HFFc6 (cell line): Measurements from ENCODE around the gene MFAP1. TPM values are rescaled to one million over a fixed set of nuclear protein-coding genes. Genes with fewer than 3 reads are reported as not detected.
"Not testable (repeated sequence)": the region's sequence is repeated elsewhere in the genome, so short reads cannot be mapped to it uniquely, and the experiment has no call there.

Source experiments
- DNase-seq: peaks from one replicate; pipeline ENCODE4 v3.0.0-alpha.2; 2018
- H3K27ac Mint-ChIP-seq: 2 replicates; pipeline ENCODE4 v1.8.0; 2020; ENCODE audit warnings: mild to moderate bottlenecking, mixed read lengths
- H3K27me3 Mint-ChIP-seq: 2 replicates; pipeline ENCODE4 v1.8.0; 2021; ENCODE audit warnings: mild to moderate bottlenecking, moderate library complexity, mixed read lengths; ENCODE audit not compliant: insufficient read depth
- H3K36me3 Mint-ChIP-seq: 2 replicates; pipeline ENCODE4 v1.8.0; 2021; ENCODE audit warnings: low read depth, mixed read lengths
- H3K4me1 Mint-ChIP-seq: 2 replicates; pipeline ENCODE4 v1.8.0; 2020; ENCODE audit warnings: low read depth, mixed read lengths
- H3K4me3 Mint-ChIP-seq: 2 replicates; pipeline ENCODE4 v1.8.0; 2020; ENCODE audit warnings: mild to moderate bottlenecking, moderate library complexity, mixed read lengths
- H3K9me3 Mint-ChIP-seq: 2 replicates; pipeline ENCODE4 v1.8.0; 2020; ENCODE audit warnings: mild to moderate bottlenecking, mixed read lengths
- CTCF ChIP-seq: fragments of 200-600 bp; sonication (generic); IDR thresholded peaks from 2 replicates; pipeline ENCODE4 v1.5.0; 2021; ENCODE audit warnings: antibody characterized with exemption, mild to moderate bottlenecking
- total RNA-seq, 6 experiments: library from RNA; stranded (reverse); fragmentation: NEBNext Ultra II Directional; extraction: Animal tissue kit (Norgen Biotek cat#: 25700); gene quantifications; 2 replicates in 1 of 6; 3 replicates in 5 of 6; pipeline ENCODE4 v1.2.3, GENCODE V29; 2021

MFAP1 gene
- total RNA-seq, 6 experiments from 2014 or later, result 25.3 to 30.4 (median 27.3) TPM

DNA sequence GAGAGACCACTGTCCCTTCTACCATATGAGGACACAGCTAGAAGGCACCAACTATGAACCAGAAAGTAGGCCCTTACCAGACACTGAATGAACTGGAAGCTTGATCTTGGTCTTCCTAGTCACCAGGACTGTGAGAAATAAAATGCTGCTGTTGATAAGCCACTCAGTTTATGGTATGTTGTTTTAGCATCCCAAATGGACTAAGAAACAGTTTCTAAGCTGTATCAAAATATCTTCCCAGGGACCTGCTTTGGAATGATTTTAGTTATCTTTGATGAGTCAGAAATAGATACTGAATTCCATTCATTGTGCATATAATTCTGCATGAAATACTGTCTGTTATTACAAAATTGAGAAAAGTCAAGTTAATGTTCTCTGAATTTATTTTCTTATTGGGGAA, 20.9 kb upstream of the MFAP1 start:
- Mint-ChIP-seq H3K9me3 (no peaks in the 10 kb centered on the region), H3K27me3 (no peaks in the 10 kb centered on the region), H3K36me3 (no peaks in the 10 kb centered on the region; the same call in 1 of the 2 replicates), H3K4me3 (no peak overlapping the region), H3K4me1 (no peaks in the 10 kb centered on the region), H3K27ac (0 out of 2 replicates have a peak overlapping the region, but pooled peaks have one; percentile 18)
- no peak for DNase-seq
- TF ChIP-seq CTCF, result no peak

DNA sequence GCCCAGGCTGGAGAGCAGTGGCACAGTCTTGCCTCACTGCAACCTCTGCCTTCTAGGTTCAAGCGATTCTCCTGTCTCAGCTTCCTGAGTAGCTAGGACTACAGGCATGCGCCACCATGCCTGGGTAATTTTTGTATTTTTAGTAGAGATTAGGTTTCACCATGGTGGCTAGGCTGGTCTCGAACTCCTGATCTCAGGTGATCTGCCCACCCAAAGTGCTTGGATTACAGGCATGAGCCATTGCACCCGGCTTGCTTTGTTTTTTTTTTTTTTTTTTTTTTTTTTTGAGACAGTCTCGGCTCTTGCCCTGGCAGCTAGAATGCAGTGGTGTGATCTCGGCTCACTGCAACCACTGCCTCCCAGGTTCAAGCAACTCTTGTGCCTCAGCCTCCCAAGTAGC, 8.0 kb upstream of the MFAP1 start:
- peaks cover 15% of the 10 kb centered on the region; the same call in 1 of the 2 replicates for H3K36me3 Mint-ChIP-seq
- not testable (repeated sequence) for H3K9me3 Mint-ChIP-seq, H3K27me3 Mint-ChIP-seq, H3K27ac Mint-ChIP-seq, DNase-seq, H3K4me3 Mint-ChIP-seq
- peaks cover 26% of the 10 kb centered on the region for H3K4me1 Mint-ChIP-seq

DNA sequence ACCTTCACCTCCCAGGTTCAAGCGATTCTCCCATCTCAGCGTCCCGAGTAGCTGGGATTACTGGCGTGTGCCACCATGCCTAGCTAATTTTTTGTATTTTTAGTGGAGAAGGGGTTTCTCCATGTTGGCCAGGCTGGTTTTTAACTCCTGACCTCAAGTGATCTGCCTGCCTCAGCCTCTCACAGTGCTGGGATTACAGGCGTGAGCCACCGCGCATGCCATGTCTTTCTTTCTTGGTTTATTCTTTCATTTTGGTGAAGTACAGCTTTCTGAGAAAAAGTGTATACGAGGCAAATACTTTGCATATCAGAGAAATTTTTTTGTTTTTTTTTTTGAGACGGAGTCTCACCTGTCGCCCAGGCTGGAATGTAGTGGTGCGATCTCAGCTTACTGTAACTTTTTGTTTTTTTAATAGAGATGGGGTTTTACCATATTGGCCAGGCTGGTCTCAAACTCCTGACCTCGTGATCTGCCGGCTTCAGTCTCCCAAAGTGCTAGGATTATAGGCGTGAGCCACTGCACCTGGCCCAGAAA, 7.1 kb upstream of the MFAP1 start:
- Mint-ChIP-seq H3K36me3 (peaks cover 15% of the 10 kb centered on the region; the same call in 1 of the 2 replicates), H3K4me1 (peaks cover 32% of the 10 kb centered on the region)
- not testable (repeated sequence) for H3K27me3 Mint-ChIP-seq, H3K4me3 Mint-ChIP-seq, DNase-seq, H3K9me3 Mint-ChIP-seq, H3K27ac Mint-ChIP-seq

- not testable (repeated sequence) for H3K4me3 Mint-ChIP-seq, H3K27ac Mint-ChIP-seq, DNase-seq, H3K9me3 Mint-ChIP-seq, H3K27me3 Mint-ChIP-seq
- peaks cover 32% of the 10 kb centered on the region for H3K4me1 Mint-ChIP-seq
- H3K36me3 Mint-ChIP-seq, result peaks cover 11% of the 10 kb centered on the region; the same call in 1 of the 2 replicates
Measured at GRCh38 chr15:43830691-43831275, 6.3 kb upstream of the MFAP1 start.

- not testable (repeated sequence) for H3K9me3 Mint-ChIP-seq, H3K27me3 Mint-ChIP-seq, H3K36me3 Mint-ChIP-seq, H3K4me3 Mint-ChIP-seq, DNase-seq
- peak overlapping the region; percentile 16; the same call in 1 of the 2 replicates for H3K27ac Mint-ChIP-seq
- H3K4me1 Mint-ChIP-seq, result peaks cover 32% of the 10 kb centered on the region
Measured at GRCh38 chr15:43829951-43830540, 5.6 kb upstream of the MFAP1 start.

GRCh38 chr15:43828061-43828657, 3.7 kb upstream of the MFAP1 start:
- Mint-ChIP-seq H3K4me3 (peak overlapping the region; percentile 87), H3K9me3 (peaks cover 4% of the 10 kb centered on the region), H3K36me3 (peaks cover 13% of the 10 kb centered on the region), H3K27ac (peak overlapping the region; percentile 82), H3K27me3 (no peaks in the 10 kb centered on the region; the same call in none of the 2 replicates), H3K4me1 (peaks cover 39% of the 10 kb centered on the region)
- DNase-seq, result no peak
- no peak for TF ChIP-seq CTCF

DNA sequence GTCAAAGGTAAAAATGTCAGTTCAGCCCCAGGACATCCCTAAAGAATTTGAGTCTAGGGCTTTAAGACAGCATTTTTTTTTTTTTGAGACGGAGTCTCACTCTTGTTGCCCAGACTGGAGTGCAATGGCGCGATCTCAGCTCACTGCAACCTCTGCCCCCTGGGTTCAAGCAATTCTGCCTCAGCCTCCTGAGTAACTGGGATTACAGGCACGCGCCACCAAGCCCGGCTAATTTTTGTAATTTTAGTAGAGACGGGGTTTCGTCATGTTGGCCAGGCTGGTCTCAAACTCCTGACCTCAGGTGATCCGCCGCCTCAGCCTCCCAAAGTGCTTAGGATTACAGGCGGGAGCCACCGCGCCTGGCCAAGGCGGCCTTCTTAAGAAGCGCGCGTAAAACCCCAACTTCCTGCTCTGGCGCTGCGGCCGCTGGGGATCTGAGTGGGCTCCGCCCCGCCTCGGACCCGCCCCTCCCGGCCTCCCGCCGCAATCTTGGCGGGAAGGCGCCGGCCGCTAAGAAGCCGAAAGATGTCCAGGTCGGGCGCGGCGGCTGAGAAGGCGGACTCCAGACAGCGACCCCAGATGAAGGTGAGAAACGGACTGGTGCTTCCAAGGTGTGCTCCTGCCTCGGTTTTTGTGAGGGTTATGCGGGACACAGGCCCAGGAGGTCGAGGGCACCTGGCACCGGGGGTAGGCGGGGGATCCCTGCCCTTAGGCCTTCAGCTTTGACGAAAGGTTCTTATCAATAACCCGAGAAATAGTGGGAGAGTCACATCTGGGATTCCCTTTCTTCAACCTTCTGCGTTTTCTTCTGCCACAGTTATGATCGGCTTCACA, 2.2 kb upstream of the MFAP1 start, which contains the start of gene WDR76:
WDR76 (plus strand) TSS at position 495 of the 834 bp plus-strand sequence; CDS start at position 526, 31 bp downstream.
- no peak for TF ChIP-seq CTCF
- Mint-ChIP-seq H3K9me3 (peaks cover 4% of the 10 kb centered on the region), H3K36me3 (peaks cover 16% of the 10 kb centered on the region), H3K4me3 (peak within 1 kb of the TSS; percentile 87), H3K4me1 (peaks cover 37% of the 10 kb centered on the region), H3K27ac (peak within 1 kb of the TSS; percentile 82), H3K27me3 (no peaks in the 10 kb centered on the region; the same call in none of the 2 replicates)
- peak; percentile 49 for DNase-seq
